H1 (cell line): ENCODE measurements around the gene PROSER3. TPM values are rescaled to one million over a fixed set of nuclear protein-coding genes. Genes with fewer than 3 reads are reported as not detected.

ENCODE experiments used
- BCL11A ChIP-seq, 2 experiments: IDR thresholded peaks; one replicate each; pipeline ENCODE4 v1.6.1; 2011; ENCODE audit warnings: low read depth in 2 of 2, low read length in 2 of 2, mild to moderate bottlenecking in 2 of 2
- BRCA1 ChIP-seq: IDR thresholded peaks from 2 replicates; pipeline ENCODE4 v1.6.1; 2012; ENCODE audit warnings: low read depth, low read length, improper control_type of control experiment
- EGR1 ChIP-seq: IDR thresholded peaks from 2 replicates; pipeline ENCODE4 v1.6.1; 2011; ENCODE audit warnings: low read depth, low read length, borderline replicate concordance
- HDAC6 ChIP-seq: IDR thresholded peaks from one replicate; pipeline ENCODE4 v1.7.1; 2012; ENCODE audit warnings: low read depth, mild to moderate bottlenecking, inconsistent platforms, low read length, moderate library complexity
- JUND ChIP-seq: IDR thresholded peaks from 2 replicates; pipeline ENCODE4 v1.6.1; 2011; ENCODE audit warnings: mild to moderate bottlenecking, improper control_type of control experiment, low read length
- SIX5 ChIP-seq: IDR thresholded peaks from 2 replicates; pipeline ENCODE4 v1.6.1; 2011; ENCODE audit warnings: mild to moderate bottlenecking, low read depth, low read length
- TAF1 ChIP-seq: IDR thresholded peaks from 2 replicates; pipeline ENCODE4 v1.6.1; 2011; ENCODE audit warnings: mild to moderate bottlenecking, low read depth, low read length
- USF2 ChIP-seq: IDR thresholded peaks from 2 replicates; pipeline ENCODE4 v1.6.1; 2011; ENCODE audit warnings: low read length, improper control_type of control experiment
- polyA plus RNA-seq, 7 experiments: library from polyadenylated mRNA; depleted of rRNA in 3 of 7; stranded (reverse) in 5 of 7; unstranded in 2 of 7; fragments of >200 nt in 5 of 7; fragments of 200-250 nt in 2 of 7; gene quantifications; 1 replicate in 5 of 7; 2 replicates in 1 of 7; 4 replicates in 1 of 7; pipeline versions ENCODE4 v1.2.1 to v1.2.3, GENCODE V29; 2011 to 2013; ENCODE audit warnings: missing spikeins in 2 of 7, mixed read lengths in 2 of 7
- total RNA-seq: library from RNA; stranded (reverse); fragmentation: NEBNext Ultra II Directional; extraction: Animal tissue kit (Norgen Biotek cat#: 25700); gene quantifications from 2 replicates; pipeline ENCODE4 v1.2.1, GENCODE V29; 2021
- TF ChIP-seq, protein P1 (sequence below): fragments of 300-600 bp; sonication (generic); IDR thresholded peaks from 2 replicates; pipeline ENCODE4 v1.7.1; 2012; ENCODE audit warnings: low read length, moderate library complexity, mild to moderate bottlenecking, inconsistent platforms; ENCODE audit not compliant: insufficient replicate concordance

PROSER3 gene
- total and polyA plus RNA-seq, 2 of the 8 experiments (the other 6 are each of a cell fraction or from before 2014, with no cell fraction given): 17.8 to 28.9 TPM

DNA sequence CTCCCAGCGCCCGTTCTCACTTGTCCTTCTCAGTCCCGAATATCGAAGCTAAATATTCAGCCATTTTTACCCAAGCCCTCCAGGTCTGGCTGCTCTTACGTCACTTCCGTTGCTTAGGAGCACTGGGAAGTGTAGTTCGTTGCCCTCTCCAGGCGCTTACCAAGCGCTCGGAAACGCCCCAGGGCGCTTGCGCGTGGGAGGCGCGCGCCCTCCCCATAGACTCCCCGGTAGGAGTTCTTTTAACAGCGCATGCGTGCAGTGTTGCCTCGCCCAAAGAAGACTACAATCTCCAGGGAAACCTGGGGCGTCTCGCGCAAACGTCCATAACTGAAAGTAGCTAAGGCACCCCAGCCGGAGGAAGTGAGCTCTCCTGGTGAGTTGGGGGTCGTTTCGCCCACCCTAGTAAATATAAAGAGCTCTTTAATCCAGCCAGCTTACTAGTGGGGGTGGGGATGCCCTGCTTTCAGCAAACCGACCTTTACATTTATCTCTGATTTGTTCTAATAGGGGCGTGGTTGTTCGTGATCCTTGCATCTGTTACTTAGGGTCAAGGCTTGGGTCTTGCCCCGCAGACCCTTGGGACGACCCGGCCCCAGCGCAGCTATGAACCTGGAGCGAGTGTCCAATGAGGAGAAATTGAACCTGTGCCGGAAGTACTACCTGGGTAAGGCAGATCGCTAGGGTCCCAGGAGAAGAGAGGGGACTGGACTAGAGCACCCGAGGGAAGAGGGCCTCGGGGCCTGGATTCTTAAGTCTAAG, 12.5 kb upstream of the PROSER3 start, which contains the start of the genes PSENEN and U2AF1L4 (continued):
- TF ChIP-seq, protein P1, sequence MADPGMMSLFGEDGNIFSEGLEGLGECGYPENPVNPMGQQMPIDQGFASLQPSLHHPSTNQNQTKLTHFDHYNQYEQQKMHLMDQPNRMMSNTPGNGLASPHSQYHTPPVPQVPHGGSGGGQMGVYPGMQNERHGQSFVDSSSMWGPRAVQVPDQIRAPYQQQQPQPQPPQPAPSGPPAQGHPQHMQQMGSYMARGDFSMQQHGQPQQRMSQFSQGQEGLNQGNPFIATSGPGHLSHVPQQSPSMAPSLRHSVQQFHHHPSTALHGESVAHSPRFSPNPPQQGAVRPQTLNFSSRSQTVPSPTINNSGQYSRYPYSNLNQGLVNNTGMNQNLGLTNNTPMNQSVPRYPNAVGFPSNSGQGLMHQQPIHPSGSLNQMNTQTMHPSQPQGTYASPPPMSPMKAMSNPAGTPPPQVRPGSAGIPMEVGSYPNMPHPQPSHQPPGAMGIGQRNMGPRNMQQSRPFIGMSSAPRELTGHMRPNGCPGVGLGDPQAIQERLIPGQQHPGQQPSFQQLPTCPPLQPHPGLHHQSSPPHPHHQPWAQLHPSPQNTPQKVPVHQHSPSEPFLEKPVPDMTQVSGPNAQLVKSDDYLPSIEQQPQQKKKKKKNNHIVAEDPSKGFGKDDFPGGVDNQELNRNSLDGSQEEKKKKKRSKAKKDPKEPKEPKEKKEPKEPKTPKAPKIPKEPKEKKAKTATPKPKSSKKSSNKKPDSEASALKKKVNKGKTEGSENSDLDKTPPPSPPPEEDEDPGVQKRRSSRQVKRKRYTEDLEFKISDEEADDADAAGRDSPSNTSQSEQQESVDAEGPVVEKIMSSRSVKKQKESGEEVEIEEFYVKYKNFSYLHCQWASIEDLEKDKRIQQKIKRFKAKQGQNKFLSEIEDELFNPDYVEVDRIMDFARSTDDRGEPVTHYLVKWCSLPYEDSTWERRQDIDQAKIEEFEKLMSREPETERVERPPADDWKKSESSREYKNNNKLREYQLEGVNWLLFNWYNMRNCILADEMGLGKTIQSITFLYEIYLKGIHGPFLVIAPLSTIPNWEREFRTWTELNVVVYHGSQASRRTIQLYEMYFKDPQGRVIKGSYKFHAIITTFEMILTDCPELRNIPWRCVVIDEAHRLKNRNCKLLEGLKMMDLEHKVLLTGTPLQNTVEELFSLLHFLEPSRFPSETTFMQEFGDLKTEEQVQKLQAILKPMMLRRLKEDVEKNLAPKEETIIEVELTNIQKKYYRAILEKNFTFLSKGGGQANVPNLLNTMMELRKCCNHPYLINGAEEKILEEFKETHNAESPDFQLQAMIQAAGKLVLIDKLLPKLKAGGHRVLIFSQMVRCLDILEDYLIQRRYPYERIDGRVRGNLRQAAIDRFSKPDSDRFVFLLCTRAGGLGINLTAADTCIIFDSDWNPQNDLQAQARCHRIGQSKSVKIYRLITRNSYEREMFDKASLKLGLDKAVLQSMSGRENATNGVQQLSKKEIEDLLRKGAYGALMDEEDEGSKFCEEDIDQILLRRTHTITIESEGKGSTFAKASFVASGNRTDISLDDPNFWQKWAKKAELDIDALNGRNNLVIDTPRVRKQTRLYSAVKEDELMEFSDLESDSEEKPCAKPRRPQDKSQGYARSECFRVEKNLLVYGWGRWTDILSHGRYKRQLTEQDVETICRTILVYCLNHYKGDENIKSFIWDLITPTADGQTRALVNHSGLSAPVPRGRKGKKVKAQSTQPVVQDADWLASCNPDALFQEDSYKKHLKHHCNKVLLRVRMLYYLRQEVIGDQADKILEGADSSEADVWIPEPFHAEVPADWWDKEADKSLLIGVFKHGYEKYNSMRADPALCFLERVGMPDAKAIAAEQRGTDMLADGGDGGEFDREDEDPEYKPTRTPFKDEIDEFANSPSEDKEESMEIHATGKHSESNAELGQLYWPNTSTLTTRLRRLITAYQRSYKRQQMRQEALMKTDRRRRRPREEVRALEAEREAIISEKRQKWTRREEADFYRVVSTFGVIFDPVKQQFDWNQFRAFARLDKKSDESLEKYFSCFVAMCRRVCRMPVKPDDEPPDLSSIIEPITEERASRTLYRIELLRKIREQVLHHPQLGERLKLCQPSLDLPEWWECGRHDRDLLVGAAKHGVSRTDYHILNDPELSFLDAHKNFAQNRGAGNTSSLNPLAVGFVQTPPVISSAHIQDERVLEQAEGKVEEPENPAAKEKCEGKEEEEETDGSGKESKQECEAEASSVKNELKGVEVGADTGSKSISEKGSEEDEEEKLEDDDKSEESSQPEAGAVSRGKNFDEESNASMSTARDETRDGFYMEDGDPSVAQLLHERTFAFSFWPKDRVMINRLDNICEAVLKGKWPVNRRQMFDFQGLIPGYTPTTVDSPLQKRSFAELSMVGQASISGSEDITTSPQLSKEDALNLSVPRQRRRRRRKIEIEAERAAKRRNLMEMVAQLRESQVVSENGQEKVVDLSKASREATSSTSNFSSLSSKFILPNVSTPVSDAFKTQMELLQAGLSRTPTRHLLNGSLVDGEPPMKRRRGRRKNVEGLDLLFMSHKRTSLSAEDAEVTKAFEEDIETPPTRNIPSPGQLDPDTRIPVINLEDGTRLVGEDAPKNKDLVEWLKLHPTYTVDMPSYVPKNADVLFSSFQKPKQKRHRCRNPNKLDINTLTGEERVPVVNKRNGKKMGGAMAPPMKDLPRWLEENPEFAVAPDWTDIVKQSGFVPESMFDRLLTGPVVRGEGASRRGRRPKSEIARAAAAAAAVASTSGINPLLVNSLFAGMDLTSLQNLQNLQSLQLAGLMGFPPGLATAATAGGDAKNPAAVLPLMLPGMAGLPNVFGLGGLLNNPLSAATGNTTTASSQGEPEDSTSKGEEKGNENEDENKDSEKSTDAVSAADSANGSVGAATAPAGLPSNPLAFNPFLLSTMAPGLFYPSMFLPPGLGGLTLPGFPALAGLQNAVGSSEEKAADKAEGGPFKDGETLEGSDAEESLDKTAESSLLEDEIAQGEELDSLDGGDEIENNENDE: no peak
- TF ChIP-seq BRCA1: no peak
- peak; percentile 95 for TF ChIP-seq EGR1
- peak; percentile 78 for TF ChIP-seq SIX5
- TF ChIP-seq USF2: no peak
- TF ChIP-seq HDAC6: no peak
- peak; percentile 67; the same call in 1 of the 2 replicates for TF ChIP-seq TAF1
- TF ChIP-seq BCL11A (IDR thresholded peaks at IDR 0.05; ENCODE audit: low read depth in 2 of 2, low read length in 2 of 2): no peak
- peak; percentile 17; the same call in 1 of the 2 replicates for TF ChIP-seq JUND
